Smooth muscle cell (in vitro differentiated cells): Measurements from ENCODE around the gene SLC22A8. TPM values are rescaled to one million over a fixed set of nuclear protein-coding genes. Genes with fewer than 3 reads are reported as not detected.

Experiments used
- DNase-seq: peaks from one replicate; lab custom pipeline; 2025; ENCODE audit not compliant: unreplicated experiment; lab: John Stamatoyannopoulos, UW
- H2AFZ ChIP-seq: fragments of 200-600 bp; sonication (generic); 2 replicates; pipeline ENCODE4 v1.6.0; 2016; ENCODE audit warnings: antibody characterized with exemption, low read depth, mild to moderate bottlenecking
- H3F3A ChIP-seq: fragments of 200-600 bp; sonication (generic); 2 replicates; pipeline ENCODE4 v1.6.0; 2017; ENCODE audit warnings: antibody characterized with exemption, low read depth
- H3K27ac ChIP-seq: fragments of 200-600 bp; sonication (generic); 2 replicates; pipeline ENCODE4 v1.5.1; 2016; ENCODE audit warnings: low read depth, mild to moderate bottlenecking
- H3K27me3 ChIP-seq: fragments of 200-600 bp; sonication (generic); 2 replicates; pipeline ENCODE4 v1.6.1; 2016; ENCODE audit warnings: low read depth, mild to moderate bottlenecking
- H3K36me3 ChIP-seq: fragments of 200-600 bp; sonication (generic); 2 replicates; pipeline ENCODE4 v1.5.1; 2016; ENCODE audit warnings: low read depth
- H3K4me1 ChIP-seq: fragments of 200-600 bp; sonication (generic); 2 replicates; pipeline ENCODE4 v1.5.1; 2016; ENCODE audit warnings: low read depth
- H3K4me2 ChIP-seq: fragments of 200-600 bp; sonication (generic); 2 replicates; pipeline ENCODE4 v1.6.0; 2016; ENCODE audit warnings: mild to moderate bottlenecking
- H3K4me3 ChIP-seq: fragments of 200-600 bp; sonication (generic); 2 replicates; pipeline ENCODE4 v1.5.1; 2016; ENCODE audit warnings: mild to moderate bottlenecking
- H3K79me2 ChIP-seq: fragments of 200-600 bp; sonication (generic); 2 replicates; pipeline ENCODE4 v1.6.0; 2016; ENCODE audit warnings: low read depth, mild to moderate bottlenecking
- H3K9ac ChIP-seq: fragments of 200-600 bp; sonication (generic); 2 replicates; pipeline ENCODE4 v1.6.0; 2016; ENCODE audit warnings: low read depth
- H3K9me3 ChIP-seq: fragments of 200-600 bp; sonication (generic); replicated peaks from 2 replicates; pipeline ENCODE4 v1.5.1; 2016; ENCODE audit warnings: low read depth
- H4K20me1 ChIP-seq: fragments of 200-600 bp; sonication (generic); 2 replicates; pipeline ENCODE4 v1.6.0; 2016; ENCODE audit warnings: low read depth
- WGBS: methylation state at CpG from one replicate; pipeline ENCODE4 v1.1.7; 2016; ENCODE audit warnings: low lambda C conversion rate; 5-methylcytosine and 5-hydroxymethylcytosine counted together
- polyA plus RNA-seq: library from polyadenylated mRNA; unstranded; fragments of >200 nt; fragmentation: Nextera tagmentation; extraction: Ambion mirVana; gene quantifications from 2 replicates; pipeline ENCODE4 v1.2.1, GENCODE V29; 2016
- total RNA-seq: library from RNA; depleted of rRNA; stranded (reverse); fragments of >200 nt; gene quantifications from 2 replicates; pipeline ENCODE4 v1.2.3, GENCODE V29; 2014
- TF ChIP-seq, protein P1 (sequence below): fragments of 200-600 bp; sonication (generic); IDR thresholded peaks from 2 replicates; pipeline ENCODE4 v1.5.1; 2017; ENCODE audit warnings: borderline replicate concordance, mild to moderate bottlenecking, antibody characterized with exemption; ENCODE audit not compliant: insufficient read depth, poor library complexity, severe bottlenecking

The SLC22A8 gene
- total and polyA plus RNA-seq, 2 experiments from 2014 or later, result not detected

DNA sequence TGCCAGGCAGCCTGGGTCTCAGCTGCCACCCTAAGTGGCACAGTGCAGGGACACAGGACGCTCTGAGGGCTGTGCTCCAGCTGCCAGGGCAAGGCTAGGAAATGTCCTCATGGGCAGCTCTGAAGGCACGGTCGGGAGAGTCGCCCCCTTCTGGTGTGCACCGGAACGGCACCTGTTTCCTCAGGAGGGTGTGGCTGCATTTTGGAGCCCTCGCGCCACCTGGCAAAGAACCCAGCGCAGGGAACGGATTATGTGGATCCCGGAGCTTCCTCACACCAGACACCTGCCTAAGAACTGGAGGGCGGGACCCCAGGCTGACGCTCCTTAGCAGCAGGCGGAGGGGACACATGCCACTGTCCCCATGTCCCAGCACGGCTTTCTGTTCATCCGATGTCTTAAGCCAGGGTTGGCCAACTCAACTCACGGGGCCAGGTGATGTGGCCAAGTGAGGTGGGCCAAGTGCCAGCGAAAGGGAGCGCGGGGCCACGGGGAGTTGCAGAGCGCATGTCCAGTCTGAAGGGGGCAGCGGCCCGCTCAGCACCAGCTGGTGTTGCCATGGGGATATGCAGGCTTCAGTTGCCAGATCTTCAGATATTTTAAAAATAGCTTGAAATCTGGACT lies 5.1 kb upstream of the SLC22A8 start:
- Histone ChIP-seq H3K27ac (no peak overlapping the region), H3K4me3 (no peak overlapping the region), H3K79me2 (no peaks in the 10 kb centered on the region), H3K4me1 (peaks cover 8% of the 10 kb centered on the region), H3K9me3 (no peaks in the 10 kb centered on the region), H3F3A (no peaks in the 10 kb centered on the region), H3K9ac (no peak overlapping the region), H4K20me1 (no peaks in the 10 kb centered on the region), H3K36me3 (no peaks in the 10 kb centered on the region), H2AFZ (no peak overlapping the region), H3K27me3 (no peaks in the 10 kb centered on the region), H3K4me2 (no peak overlapping the region)
- WGBS, result 43% methylated on average over 23 of the region's 24 CpGs
- TF ChIP-seq, protein P1, sequence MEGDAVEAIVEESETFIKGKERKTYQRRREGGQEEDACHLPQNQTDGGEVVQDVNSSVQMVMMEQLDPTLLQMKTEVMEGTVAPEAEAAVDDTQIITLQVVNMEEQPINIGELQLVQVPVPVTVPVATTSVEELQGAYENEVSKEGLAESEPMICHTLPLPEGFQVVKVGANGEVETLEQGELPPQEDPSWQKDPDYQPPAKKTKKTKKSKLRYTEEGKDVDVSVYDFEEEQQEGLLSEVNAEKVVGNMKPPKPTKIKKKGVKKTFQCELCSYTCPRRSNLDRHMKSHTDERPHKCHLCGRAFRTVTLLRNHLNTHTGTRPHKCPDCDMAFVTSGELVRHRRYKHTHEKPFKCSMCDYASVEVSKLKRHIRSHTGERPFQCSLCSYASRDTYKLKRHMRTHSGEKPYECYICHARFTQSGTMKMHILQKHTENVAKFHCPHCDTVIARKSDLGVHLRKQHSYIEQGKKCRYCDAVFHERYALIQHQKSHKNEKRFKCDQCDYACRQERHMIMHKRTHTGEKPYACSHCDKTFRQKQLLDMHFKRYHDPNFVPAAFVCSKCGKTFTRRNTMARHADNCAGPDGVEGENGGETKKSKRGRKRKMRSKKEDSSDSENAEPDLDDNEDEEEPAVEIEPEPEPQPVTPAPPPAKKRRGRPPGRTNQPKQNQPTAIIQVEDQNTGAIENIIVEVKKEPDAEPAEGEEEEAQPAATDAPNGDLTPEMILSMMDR, result peak; percentile 51
- no peak for DNase-seq

DNA sequence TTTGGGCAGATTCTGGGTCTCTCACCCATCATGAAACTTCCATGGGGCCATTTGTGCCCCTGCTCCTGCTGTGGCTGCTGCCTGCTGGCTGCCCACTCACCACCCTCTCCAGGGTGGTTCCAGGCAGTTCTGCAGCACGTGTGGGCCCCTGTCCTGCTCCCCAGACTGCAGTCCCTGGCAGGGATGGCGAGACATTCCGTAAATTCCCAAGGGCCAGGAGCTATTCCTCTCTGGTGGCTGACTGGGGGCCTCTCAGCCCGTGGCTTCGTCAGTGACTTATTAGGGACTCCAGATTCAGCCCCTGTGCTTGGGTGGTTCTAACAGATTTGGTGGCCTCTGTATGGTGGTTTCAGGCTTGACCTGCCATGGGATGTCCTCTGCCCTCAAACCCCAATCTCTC lies 3.9 kb upstream of the SLC22A8 start:
- no peaks in the 10 kb centered on the region for H3K79me2 ChIP-seq
- DNase-seq, result no peak
- peaks cover 12% of the 10 kb centered on the region for H3K4me1 ChIP-seq
- 57% methylated on average over 5 of the region's 5 CpGs for WGBS
- TF ChIP-seq, protein P1, result no peak
- no peaks in the 10 kb centered on the region for H4K20me1 ChIP-seq
- H3K36me3 ChIP-seq, result no peaks in the 10 kb centered on the region
- H3K27ac ChIP-seq, result no peak overlapping the region
- no peak overlapping the region for H3K4me3 ChIP-seq
- H3F3A ChIP-seq, result no peaks in the 10 kb centered on the region
- no peak overlapping the region for H3K4me2 ChIP-seq
- no peaks in the 10 kb centered on the region for H3K9me3 ChIP-seq
- H2AFZ ChIP-seq, result no peak overlapping the region
- no peaks in the 10 kb centered on the region for H3K27me3 ChIP-seq
- H3K9ac ChIP-seq, result no peak overlapping the region

DNA sequence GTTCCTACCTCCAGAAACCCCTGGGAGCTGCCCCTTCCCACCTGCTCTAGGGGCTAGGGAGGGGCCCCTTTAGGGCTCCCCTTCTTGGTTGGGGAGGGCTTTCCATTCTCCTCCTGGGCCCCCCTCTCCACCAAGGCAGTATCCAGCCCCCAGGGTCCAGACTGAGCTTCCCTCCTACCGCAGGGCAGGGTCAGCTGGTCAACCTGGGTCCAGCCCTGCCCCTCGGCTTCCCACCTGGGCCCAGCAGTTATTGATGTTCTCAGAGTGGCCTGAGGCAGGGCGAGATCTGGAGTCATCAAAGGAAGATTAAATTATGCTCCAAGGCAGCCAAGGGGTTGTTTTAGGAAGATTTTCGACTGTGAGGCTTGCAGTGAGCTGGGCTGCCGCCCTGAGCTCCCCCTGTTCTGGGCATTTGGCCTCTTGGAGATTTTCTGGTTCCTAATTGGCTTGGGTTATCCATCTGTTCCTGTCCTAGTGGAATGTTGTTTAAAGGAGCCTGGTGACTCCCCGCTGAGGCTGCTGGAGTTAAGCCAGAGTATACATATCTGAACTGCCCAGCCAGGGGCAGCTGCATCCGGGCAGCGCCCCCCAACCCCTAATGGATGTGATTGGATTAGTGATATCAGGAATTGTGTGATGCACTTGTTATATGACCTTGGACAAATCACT lies 1.8 kb upstream of the SLC22A8 start:
- no peak for DNase-seq
- H3K4me1 ChIP-seq, result peaks cover 12% of the 10 kb centered on the region
- no peak overlapping the region for H2AFZ ChIP-seq
- no peak overlapping the region for H3K4me2 ChIP-seq
- H3K36me3 ChIP-seq, result no peaks in the 10 kb centered on the region
- H4K20me1 ChIP-seq, result no peaks in the 10 kb centered on the region
- no peak overlapping the region for H3K27ac ChIP-seq
- no peaks in the 10 kb centered on the region for H3F3A ChIP-seq
- H3K27me3 ChIP-seq, result no peaks in the 10 kb centered on the region
- H3K4me3 ChIP-seq, result no peak overlapping the region
- H3K9ac ChIP-seq, result no peak overlapping the region
- TF ChIP-seq, protein P1, result no peak
- H3K79me2 ChIP-seq, result no peaks in the 10 kb centered on the region
- H3K9me3 ChIP-seq, result no peaks in the 10 kb centered on the region
- 76% methylated on average over 8 of the region's 8 CpGs for WGBS
